Trophoblast cell (in vitro differentiated cells and primary cell): Measurements from ENCODE around the gene SNAI1.

Source experiments
- DNase-seq, 2 donors: peaks; one replicate each; pipeline ENCODE4 v3.0.0-alpha.2; 2016
- H2AFZ ChIP-seq: 2 replicates; pipeline ENCODE4 v1.6.1; 2013; ENCODE audit warnings: low read length, moderate library complexity, mild to moderate bottlenecking; ENCODE audit not compliant: insufficient read depth, poor library complexity
- H2AK5ac ChIP-seq: 2 replicates; pipeline ENCODE4 v1.6.1; 2013; ENCODE audit warnings: mild to moderate bottlenecking, low read length
- H2BK120ac ChIP-seq: 2 replicates; pipeline ENCODE4 v1.6.1; 2013; ENCODE audit warnings: low read length, mild to moderate bottlenecking, moderate library complexity; ENCODE audit not compliant: insufficient read depth, poor library complexity
- H2BK12ac ChIP-seq: 2 replicates; pipeline ENCODE4 v1.6.1; 2013; ENCODE audit warnings: mild to moderate bottlenecking, low read length, moderate library complexity
- H2BK5ac ChIP-seq: 2 replicates; pipeline ENCODE4 v1.6.1; 2013; ENCODE audit warnings: low read length, low read depth, moderate library complexity, mild to moderate bottlenecking; ENCODE audit not compliant: poor library complexity
- H3K14ac ChIP-seq: 2 replicates; pipeline ENCODE4 v1.6.1; 2013; ENCODE audit warnings: mild to moderate bottlenecking, low read length
- H3K18ac ChIP-seq: 2 replicates; pipeline ENCODE4 v1.6.1; 2013; ENCODE audit warnings: mild to moderate bottlenecking, low read length
- H3K23ac ChIP-seq: 2 replicates; pipeline ENCODE4 v1.6.1; 2013; ENCODE audit warnings: low read length
- H3K27ac ChIP-seq: 2 replicates; pipeline ENCODE4 v1.5.1; 2013; ENCODE audit warnings: low read depth, mild to moderate bottlenecking, inconsistent platforms, low read length, moderate library complexity
- H3K27me3 ChIP-seq: 2 replicates; pipeline ENCODE4 v1.6.1; 2013; ENCODE audit warnings: inconsistent platforms, mild to moderate bottlenecking, low read length, moderate library complexity; ENCODE audit not compliant: insufficient read depth
- H3K36me3 ChIP-seq, 2 experiments: 1 replicate in 1 of 2; 2 replicates in 1 of 2; pipeline ENCODE4 v1.6.1; 2013; ENCODE audit warnings: low read length in 2 of 2, mild to moderate bottlenecking in 2 of 2, moderate library complexity in 1 of 2; ENCODE audit not compliant: insufficient read depth in 2 of 2, control insufficient read depth in 1 of 2
- H3K4ac ChIP-seq: 2 replicates; pipeline ENCODE4 v1.6.1; 2013; ENCODE audit warnings: low read depth, mild to moderate bottlenecking, low read length, moderate library complexity
- H3K4me1 ChIP-seq, 2 experiments: 1 replicate in 1 of 2; 2 replicates in 1 of 2; pipeline ENCODE4 v1.6.1; 2013; ENCODE audit warnings: low read length in 2 of 2, mild to moderate bottlenecking in 2 of 2, moderate library complexity in 1 of 2; ENCODE audit not compliant: insufficient read depth in 2 of 2, control insufficient read depth in 1 of 2
- H3K4me2 ChIP-seq: 2 replicates; pipeline ENCODE4 v1.6.1; 2013; ENCODE audit warnings: inconsistent platforms, mild to moderate bottlenecking, low read length, moderate library complexity
- H3K4me3 ChIP-seq: 2 replicates; pipeline ENCODE4 v1.5.1; 2013; ENCODE audit warnings: mild to moderate bottlenecking, low read depth, low read length, inconsistent platforms
- H3K79me1 ChIP-seq: one replicate; pipeline ENCODE4 v1.6.1; 2013; ENCODE audit warnings: low read length
- H3K79me2 ChIP-seq: 2 replicates; pipeline ENCODE4 v1.6.1; 2013; ENCODE audit warnings: low read length, mild to moderate bottlenecking; ENCODE audit not compliant: control insufficient read depth, insufficient read depth, poor library complexity
- H3K9ac ChIP-seq: 2 replicates; pipeline ENCODE4 v1.6.1; 2013; ENCODE audit warnings: mild to moderate bottlenecking, low read length
- H3K9me3 ChIP-seq: 2 replicates; pipeline ENCODE4 v1.6.1; 2013; ENCODE audit warnings: low read depth, mild to moderate bottlenecking, control low read depth, inconsistent platforms, low read length; ENCODE audit not compliant: insufficient read depth
- H4K12ac ChIP-seq: 2 replicates; pipeline ENCODE4 v1.6.1; 2013; ENCODE audit warnings: low read depth, mild to moderate bottlenecking, low read length, moderate library complexity
- H4K8ac ChIP-seq: 2 replicates; pipeline ENCODE4 v1.6.1; 2013; ENCODE audit warnings: low read depth, mild to moderate bottlenecking, low read length, moderate library complexity
- H4K91ac ChIP-seq: one replicate; pipeline ENCODE4 v1.6.1; 2013; ENCODE audit warnings: low read depth, mild to moderate bottlenecking, low read length, moderate library complexity
- WGBS: extraction: QIAGEN DNeasy Blood & Tissue Kit; methylation state at CpG from one replicate; pipeline ENCODE4 v1.1.7; 2013; ENCODE audit warnings: missing lambda C conversion rate; ENCODE audit not compliant: insufficient read length, insufficient coverage; ENCODE audit errors: extremely low coverage; 5-methylcytosine and 5-hydroxymethylcytosine counted together

Gene SNAI1

DNA sequence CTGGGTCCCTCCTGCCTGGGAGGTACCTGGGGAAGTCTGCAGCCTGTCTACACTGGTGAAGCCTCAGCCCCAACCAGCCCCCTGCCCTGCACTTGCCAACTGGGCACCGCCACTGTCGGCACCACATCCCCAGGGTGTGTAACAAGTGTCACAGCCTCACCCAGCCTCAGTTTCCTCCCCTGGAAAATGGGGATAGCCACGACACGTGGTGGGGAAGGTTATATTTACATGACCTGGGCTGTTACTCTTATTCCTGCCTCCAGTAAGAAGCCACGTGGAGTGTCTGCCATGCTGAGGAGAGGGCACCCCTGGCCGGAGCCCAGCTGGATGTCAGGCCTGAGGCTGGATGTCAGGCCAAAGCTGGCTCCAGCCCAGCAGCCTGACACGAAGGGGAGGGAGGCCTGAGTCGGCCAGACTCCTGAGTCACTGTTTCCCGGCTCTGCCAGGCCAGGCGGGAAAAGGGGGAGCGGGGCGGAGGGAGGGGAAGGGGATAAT is 44.9 kb downstream of the SNAI1 start:
- H3K79me2 ChIP-seq, result peaks cover 12% of the 10 kb centered on the region
- no peaks in the 10 kb centered on the region for H3K27me3 ChIP-seq
- no CpG with 5 or more reads among the region's 12 CpGs for WGBS
- no peak overlapping the region for H3K4me3 ChIP-seq
- peak overlapping the region; percentile 92 for H3K4ac ChIP-seq
- H3K4me1 ChIP-seq, result peaks cover 30 to 37% of the 10 kb centered on the region in 2 experiments
- DNase-seq, result no peak
- H3K9ac ChIP-seq, result peak overlapping the region; percentile 20
- peak overlapping the region; percentile 65 for H4K12ac ChIP-seq
- peak overlapping the region; percentile 91 for H2BK12ac ChIP-seq
- H2BK5ac ChIP-seq, result peak overlapping the region; percentile 83
- peaks cover 50% of the 10 kb centered on the region for H3K79me1 ChIP-seq
- peak overlapping the region; percentile 96 for H4K91ac ChIP-seq
- H3K4me2 ChIP-seq, result no peak overlapping the region
- peaks cover 2% of the 10 kb centered on the region for H3K9me3 ChIP-seq
- H2AFZ ChIP-seq, result peak overlapping the region; percentile 32
- H3K23ac ChIP-seq, result no peak overlapping the region
- peak overlapping the region; percentile 91 for H2BK120ac ChIP-seq
- peak overlapping the region; percentile 77 for H4K8ac ChIP-seq
- peak overlapping the region; percentile 94 for H3K14ac ChIP-seq
- H3K27ac ChIP-seq, result peak overlapping the region; percentile 68
- no peaks in the 10 kb centered on the region for H3K36me3 ChIP-seq
- peak overlapping the region; percentile 91 for H3K18ac ChIP-seq
- H2AK5ac ChIP-seq, result peak overlapping the region; percentile 97

DNA sequence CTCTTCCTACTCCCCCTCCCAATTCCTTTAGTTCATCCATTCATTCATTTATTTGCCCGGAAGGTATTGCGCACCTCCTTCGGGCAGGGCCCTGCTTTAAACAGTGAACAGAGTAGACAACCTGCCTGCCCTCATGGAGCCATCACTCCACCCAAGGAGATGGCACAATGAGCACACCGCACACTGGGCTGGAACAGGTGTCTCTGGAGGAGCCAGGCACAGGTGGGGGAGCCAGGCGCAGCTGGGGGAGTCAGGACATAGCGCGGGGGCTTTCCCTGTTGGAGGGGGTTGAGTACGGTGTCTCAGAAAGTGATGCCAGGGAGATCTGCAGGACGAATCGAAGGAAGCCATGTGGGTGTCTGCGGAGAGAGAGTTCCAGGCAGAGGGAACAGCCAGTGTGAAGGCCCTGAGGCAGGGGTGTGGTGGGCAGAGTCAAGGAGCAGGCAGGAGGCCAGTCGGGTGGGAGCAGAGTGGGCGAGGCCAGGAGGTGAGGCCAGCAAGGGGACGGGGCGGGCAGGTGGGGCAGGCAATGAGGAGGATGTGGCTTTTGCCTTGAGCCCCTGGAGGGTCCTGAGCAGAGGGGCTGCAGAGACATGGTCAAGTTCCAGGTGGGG is 46.4 kb downstream of the SNAI1 start:
- peak overlapping the region; percentile 92 for H3K18ac ChIP-seq
- H3K23ac ChIP-seq, result no peak overlapping the region
- WGBS, result no CpG with 5 or more reads among the region's 15 CpGs
- peak overlapping the region; percentile 93 for H3K27ac ChIP-seq
- peak overlapping the region; percentile 99 for H2BK120ac ChIP-seq
- peaks cover 60% of the 10 kb centered on the region for H3K79me1 ChIP-seq
- H2AK5ac ChIP-seq, result peak overlapping the region; percentile 99
- no peaks in the 10 kb centered on the region for H3K36me3 ChIP-seq
- H2BK12ac ChIP-seq, result peak overlapping the region; percentile 97
- H4K8ac ChIP-seq, result peak overlapping the region; percentile 92
- peak overlapping the region; percentile 81 for H3K4ac ChIP-seq
- H3K4me3 ChIP-seq, result peak overlapping the region; percentile 13
- H3K27me3 ChIP-seq, result no peaks in the 10 kb centered on the region
- H3K4me2 ChIP-seq, result no peak overlapping the region
- peaks cover 2% of the 10 kb centered on the region for H3K9me3 ChIP-seq
- peak overlapping the region; percentile 51 for H2AFZ ChIP-seq
- peaks cover 12% of the 10 kb centered on the region for H3K79me2 ChIP-seq
- peaks cover 34 to 44% of the 10 kb centered on the region in 2 experiments for H3K4me1 ChIP-seq
- H3K14ac ChIP-seq, result peak overlapping the region; percentile 95
- H3K9ac ChIP-seq, result no peak overlapping the region
- H2BK5ac ChIP-seq, result peak overlapping the region; percentile 97
- no peak for DNase-seq
- H4K12ac ChIP-seq, result peak overlapping the region; percentile 57
- peak overlapping the region; percentile 100 for H4K91ac ChIP-seq

DNA sequence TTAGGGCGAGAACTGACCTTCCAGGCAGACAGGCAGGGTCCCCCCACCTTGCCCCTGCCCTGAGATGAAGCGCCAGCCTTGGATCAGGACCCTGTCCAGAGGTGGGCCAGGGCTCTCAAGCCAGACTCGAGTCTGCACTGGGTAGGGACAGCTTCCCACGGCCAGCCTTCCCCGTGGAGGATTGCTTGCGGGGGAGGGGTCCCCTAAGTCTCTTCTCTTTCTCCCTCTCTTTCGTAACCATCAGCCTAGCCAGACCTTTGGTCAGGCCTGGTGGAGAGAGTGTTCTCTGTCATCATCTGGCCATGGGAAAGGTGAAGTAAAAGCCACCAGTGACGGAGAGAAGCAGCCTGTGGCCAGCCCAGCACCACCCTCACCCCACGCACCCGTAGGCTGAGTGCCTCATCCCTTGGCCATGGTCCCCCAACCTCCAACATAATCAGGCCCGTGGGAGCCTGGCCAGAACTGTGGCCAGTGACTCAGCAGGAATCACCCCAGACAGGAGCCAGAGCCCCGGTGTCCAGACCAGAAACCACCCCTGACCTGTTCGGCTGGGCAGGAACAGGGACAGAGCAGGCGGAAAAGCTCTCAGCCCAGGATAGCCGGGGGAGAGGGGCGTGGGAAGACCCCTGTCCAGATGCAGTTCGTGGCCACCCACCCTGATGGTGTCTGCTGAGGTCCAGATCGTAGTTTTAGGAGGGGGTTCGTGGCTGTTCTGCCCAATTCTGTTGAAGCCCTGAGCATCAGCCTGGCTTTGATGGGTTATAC is 47.1 kb downstream of the SNAI1 start:
- Histone ChIP-seq H3K79me1 (peaks cover 66% of the 10 kb centered on the region), H3K79me2 (peaks cover 15% of the 10 kb centered on the region), H3K9ac (no peak overlapping the region), H3K9me3 (peaks cover 2% of the 10 kb centered on the region), H2BK5ac (peak overlapping the region; percentile 97), H2AFZ (peak overlapping the region; percentile 51), H4K12ac (peak overlapping the region; percentile 57), H3K4ac (peak overlapping the region; percentile 81), H2BK120ac (peak overlapping the region; percentile 99), H3K23ac (no peak overlapping the region), H3K36me3 (no peaks in the 10 kb centered on the region), H2AK5ac (peak overlapping the region; percentile 99), H3K18ac (peak overlapping the region; percentile 92), H3K4me1 (peaks cover 41 to 51% of the 10 kb centered on the region in 2 experiments), H3K4me2 (peak overlapping the region; percentile 14), H3K4me3 (no peak overlapping the region), H4K8ac (peak overlapping the region; percentile 92), H2BK12ac (peak overlapping the region; percentile 97), H4K91ac (peak overlapping the region; percentile 100), H3K27me3 (no peaks in the 10 kb centered on the region), H3K14ac (peak overlapping the region; percentile 95), H3K27ac (peak overlapping the region; percentile 93)
- no CpG with 5 or more reads among the region's 19 CpGs for WGBS
- DNase-seq, result peak; percentile 17 to 20

DNA sequence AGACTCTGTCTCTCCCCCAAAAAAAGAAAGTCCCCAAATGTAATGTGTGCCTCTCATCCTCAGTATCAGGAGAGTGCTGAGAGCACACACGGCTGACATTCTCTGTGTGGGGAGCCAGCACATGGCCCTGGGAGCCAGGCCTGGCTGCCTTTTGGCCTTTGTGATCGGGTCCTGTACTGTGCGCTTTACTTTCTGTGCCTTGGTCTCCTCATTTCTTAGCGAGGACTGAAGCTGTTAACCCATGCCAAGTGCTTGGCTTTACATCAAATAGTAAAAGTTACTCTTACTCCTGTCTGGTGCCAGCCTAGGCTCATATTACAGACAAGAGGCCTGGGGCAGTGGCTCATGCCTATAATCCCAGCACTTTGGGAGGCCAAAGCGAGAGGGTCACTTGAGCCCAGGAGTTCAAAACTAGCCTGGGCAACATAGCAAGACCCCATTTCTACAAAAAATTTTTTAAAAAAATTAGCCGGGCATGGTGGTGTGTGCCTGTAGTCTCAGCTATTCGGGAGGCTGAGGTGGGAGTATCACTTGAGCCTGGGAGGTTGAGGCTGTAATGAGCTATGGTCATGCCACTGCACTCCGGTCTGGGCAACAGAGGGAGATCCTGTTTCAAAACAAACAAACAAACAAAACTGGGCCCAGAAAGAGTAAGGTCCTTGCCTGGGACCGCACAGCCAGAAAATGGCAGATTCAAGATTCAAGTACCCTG is 50.3 kb downstream of the SNAI1 start:
- Histone ChIP-seq H2BK120ac (peak overlapping the region; percentile 85), H2AFZ (peak overlapping the region; percentile 37), H3K4me2 (no peak overlapping the region), H3K4me3 (no peak overlapping the region), H2BK5ac (peak overlapping the region; percentile 87), H3K9ac (no peak overlapping the region), H3K14ac (peak overlapping the region; percentile 73), H3K79me2 (peaks cover 11% of the 10 kb centered on the region), H3K23ac (no peak overlapping the region), H2AK5ac (peak overlapping the region; percentile 67), H3K4ac (peak overlapping the region; percentile 74), H4K91ac (peak overlapping the region; percentile 82), H3K9me3 (peaks cover 2% of the 10 kb centered on the region), H3K79me1 (peaks cover 71% of the 10 kb centered on the region), H4K8ac (peak overlapping the region; percentile 61), H3K36me3 (no peaks in the 10 kb centered on the region), H3K4me1 (peaks cover 44 to 52% of the 10 kb centered on the region in 2 experiments), H4K12ac (peak overlapping the region; percentile 22), H3K27me3 (no peaks in the 10 kb centered on the region), H2BK12ac (peak overlapping the region; percentile 85), H3K18ac (peak overlapping the region; percentile 70), H3K27ac (peak overlapping the region; percentile 81)
- DNase-seq, result no peak
- no CpG with 5 or more reads among the region's 9 CpGs for WGBS
